ENCODE results near the gene UBE2G2.

The UBE2G2 gene

DNA sequence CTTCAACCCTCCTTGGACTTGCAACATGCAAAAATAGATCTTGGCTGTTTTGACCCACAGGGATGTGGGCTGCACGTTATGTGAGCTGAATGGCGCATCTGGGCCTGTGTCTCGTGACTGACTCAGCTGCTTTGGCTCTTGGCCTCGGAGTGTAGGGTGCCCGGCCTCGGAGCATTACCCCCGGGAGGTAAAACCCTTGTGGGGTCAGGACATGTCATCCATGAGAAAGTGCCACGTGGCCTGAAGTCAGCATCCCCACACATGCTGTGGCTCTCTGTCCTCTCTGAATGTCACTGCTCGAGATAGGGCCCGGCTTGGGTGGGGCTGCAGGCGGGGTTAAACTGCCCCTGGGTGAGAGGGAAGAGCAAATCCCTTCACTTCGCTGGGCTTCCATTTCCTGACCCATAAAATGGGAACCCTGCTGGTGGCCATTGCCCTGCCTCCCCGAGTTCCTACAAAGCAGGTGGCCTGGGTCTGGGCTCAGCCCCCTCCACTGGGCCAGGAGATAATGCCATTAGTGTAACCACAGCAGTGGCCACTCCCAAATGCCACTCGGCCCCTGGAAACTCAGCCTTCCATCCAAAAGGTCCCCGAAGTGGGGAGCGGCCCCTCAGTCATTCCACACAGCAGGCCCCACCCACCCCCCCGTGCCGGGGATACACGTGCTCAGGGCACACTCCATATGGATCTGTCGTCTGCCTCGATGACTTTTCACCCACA lies 67.4 kb downstream of the UBE2G2 start:
- H3K4me3 ChIP-seq (ENCODE audit: low read depth, low read length), result no peak overlapping the region
- TF ChIP-seq, protein P1, sequence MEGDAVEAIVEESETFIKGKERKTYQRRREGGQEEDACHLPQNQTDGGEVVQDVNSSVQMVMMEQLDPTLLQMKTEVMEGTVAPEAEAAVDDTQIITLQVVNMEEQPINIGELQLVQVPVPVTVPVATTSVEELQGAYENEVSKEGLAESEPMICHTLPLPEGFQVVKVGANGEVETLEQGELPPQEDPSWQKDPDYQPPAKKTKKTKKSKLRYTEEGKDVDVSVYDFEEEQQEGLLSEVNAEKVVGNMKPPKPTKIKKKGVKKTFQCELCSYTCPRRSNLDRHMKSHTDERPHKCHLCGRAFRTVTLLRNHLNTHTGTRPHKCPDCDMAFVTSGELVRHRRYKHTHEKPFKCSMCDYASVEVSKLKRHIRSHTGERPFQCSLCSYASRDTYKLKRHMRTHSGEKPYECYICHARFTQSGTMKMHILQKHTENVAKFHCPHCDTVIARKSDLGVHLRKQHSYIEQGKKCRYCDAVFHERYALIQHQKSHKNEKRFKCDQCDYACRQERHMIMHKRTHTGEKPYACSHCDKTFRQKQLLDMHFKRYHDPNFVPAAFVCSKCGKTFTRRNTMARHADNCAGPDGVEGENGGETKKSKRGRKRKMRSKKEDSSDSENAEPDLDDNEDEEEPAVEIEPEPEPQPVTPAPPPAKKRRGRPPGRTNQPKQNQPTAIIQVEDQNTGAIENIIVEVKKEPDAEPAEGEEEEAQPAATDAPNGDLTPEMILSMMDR (IDR thresholded peaks at IDR 0.05; ENCODE audit: low read depth, low read length, missing control alignments), result no peak
- DNase-seq (ENCODE audit: low read depth), result no peak

GRCh38 chr21:44732956-44733355 lies 68.7 kb downstream of the UBE2G2 start:
- TF ChIP-seq, protein P1 (IDR thresholded peaks at IDR 0.05; ENCODE audit: low read depth, low read length, missing control alignments), result no peak
- no peak overlapping the region for H3K4me3 ChIP-seq (ENCODE audit: low read depth, low read length)
- DNase-seq (ENCODE audit: low read depth), result no peak

GRCh38 chr21:44732263-44732662 lies 69.4 kb downstream of the UBE2G2 start:
- DNase-seq (ENCODE audit: low read depth), result no peak
- TF ChIP-seq, protein P1 (IDR thresholded peaks at IDR 0.05; ENCODE audit: low read depth, low read length, missing control alignments), result no peak

GRCh38 chr21:44730951-44731579 lies 70.6 kb downstream of the UBE2G2 start:
- no peak overlapping the region for H3K4me3 ChIP-seq (ENCODE audit: low read depth, low read length)
- no peak for DNase-seq (ENCODE audit: low read depth)
- TF ChIP-seq, protein P1 (IDR thresholded peaks at IDR 0.05; ENCODE audit: low read depth, low read length, missing control alignments), result no peak

More at GRCh38 chr21:44732263-44732662, 69.4 kb downstream of the UBE2G2 start:
- H3K4me3 ChIP-seq (ENCODE audit: low read depth, low read length), result no peak overlapping the region

DNA sequence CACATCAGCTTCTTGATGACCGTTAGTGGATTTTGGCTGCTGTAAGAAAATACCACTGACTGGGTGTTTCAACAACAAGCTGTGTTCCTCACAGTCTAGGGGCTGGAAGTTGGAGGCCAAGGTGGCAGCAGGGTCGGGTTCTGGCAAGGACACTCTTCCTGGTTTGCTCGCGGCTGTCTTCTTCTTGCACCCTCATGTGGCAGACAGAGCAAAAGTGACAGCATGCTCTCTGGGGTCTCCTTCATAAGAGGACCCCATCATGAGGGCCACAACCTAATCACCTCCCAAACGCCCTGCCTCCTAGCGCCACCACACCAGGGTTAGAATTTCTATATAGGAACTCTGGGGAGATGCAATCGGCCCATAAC lies 71.6 kb downstream of the UBE2G2 start:
- TF ChIP-seq, protein P1 (IDR thresholded peaks at IDR 0.05; ENCODE audit: low read depth, low read length, missing control alignments), result no peak
- no peak overlapping the region for H3K4me3 ChIP-seq (ENCODE audit: low read depth, low read length)
- no peak for DNase-seq (ENCODE audit: low read depth)

DNA sequence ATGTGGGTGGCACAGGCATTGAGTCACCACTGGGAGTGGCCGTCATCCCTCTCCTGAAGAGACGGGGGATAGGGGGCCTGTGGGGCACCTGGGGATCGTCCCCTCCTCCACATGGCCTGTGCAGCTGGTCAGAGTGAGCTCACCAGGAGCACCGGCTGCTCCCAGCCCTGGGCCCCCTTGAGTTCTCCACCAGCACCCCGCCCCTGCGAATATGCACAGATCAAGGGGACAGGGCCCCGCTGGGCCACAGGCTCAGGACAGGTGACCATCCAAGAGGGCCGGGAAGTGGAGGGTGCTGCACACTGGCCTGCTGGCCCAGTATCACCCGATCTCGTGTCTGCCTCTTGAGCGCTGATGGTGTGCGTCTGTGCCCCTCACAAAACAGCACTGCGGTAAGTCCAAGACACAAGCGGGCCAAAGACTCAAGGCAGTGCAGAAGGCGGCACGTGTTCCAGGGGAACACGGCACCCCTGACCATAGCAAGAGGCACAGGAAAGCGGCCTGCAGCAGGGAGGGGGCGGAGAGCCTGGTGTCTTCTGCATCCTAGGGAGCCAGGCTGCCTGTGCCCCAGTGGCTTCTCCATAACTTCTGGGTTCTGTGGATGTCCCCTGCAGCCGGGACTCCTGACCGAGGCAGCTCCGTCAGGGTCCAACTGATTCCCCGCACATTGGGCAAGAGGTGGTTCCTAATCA lies 72.1 kb downstream of the UBE2G2 start:
- H3K4me3 ChIP-seq (ENCODE audit: low read depth, low read length), result no peak overlapping the region
- DNase-seq (ENCODE audit: low read depth), result no peak
- TF ChIP-seq, protein P1 (IDR thresholded peaks at IDR 0.05; ENCODE audit: low read depth, low read length, missing control alignments), result no peak

All from GM12864 (cell line).